Fibroblast of lung (primary cell): Measurements from ENCODE around the gene GLT6D1.

ENCODE experiments used
- CTCF ChIP-seq, 2 donors: IDR thresholded peaks in 1 of 2; conservative IDR thresholded peaks in 1 of 2; 1 replicate in 1 of 2; 2 replicates in 1 of 2; pipeline ENCODE4 v1.5.1; 2011 to 2012; ENCODE audit warnings: low read length in 2 of 2, control low read depth in 1 of 2, inconsistent platforms in 1 of 2, low read depth in 1 of 2, mild to moderate bottlenecking in 1 of 2
- EZH2 ChIP-seq: IDR thresholded peaks from 2 replicates; pipeline ENCODE4 v1.5.1; 2012; ENCODE audit warnings: low read length, control low read depth, mild to moderate bottlenecking; ENCODE audit errors: missing control alignments

GRCh38 chr9:135588886-135589595 is 50.3 kb downstream of the GLT6D1 start:
- TF ChIP-seq CTCF (conservative IDR thresholded peaks at IDR 0.05 in 1 of 2, IDR thresholded peaks at IDR 0.05 in 1 of 2; ENCODE audit: low read depth in 1 of 2, low read length in 2 of 2) (no peak), EZH2 (no peak)
